Keratinocyte (primary cell): Measurements from ENCODE around the gene ASCC3. TPM values are rescaled to one million over a fixed set of nuclear protein-coding genes. Genes with fewer than 3 reads are reported as not detected.

ENCODE experiments used
- DNase-seq: peaks from one replicate; pipeline ENCODE4 v3.0.0-alpha.2; 2011; ENCODE audit warnings: low read depth, missing footprints, low spot score
- FAIRE-seq: peaks from 2 replicates; lab custom pipeline; 2011; peaks lifted over from hg19 to GRCh38; lab: Jason Lieb, UNC
- H2AFZ ChIP-seq: 2 replicates; pipeline ENCODE4 v1.6.0; 2012; ENCODE audit warnings: low read length, control low read depth, inconsistent platforms; ENCODE audit not compliant: control insufficient read depth
- H3K27ac ChIP-seq: 2 replicates; pipeline ENCODE4 v1.5.1; 2011; ENCODE audit warnings: low read length; ENCODE audit not compliant: control insufficient read depth, insufficient read depth
- H3K27me3 ChIP-seq: 3 replicates; pipeline ENCODE4 v1.6.0; 2011; ENCODE audit warnings: low read length; ENCODE audit not compliant: control insufficient read depth, insufficient read depth; ENCODE audit errors: extremely low read depth
- H3K36me3 ChIP-seq, 2 experiments: 2 replicates in 1 of 2; 3 replicates in 1 of 2; pipeline ENCODE4 v1.5.1; 2011; ENCODE audit warnings: low read length in 2 of 2, mild to moderate bottlenecking in 1 of 2; ENCODE audit not compliant: control insufficient read depth in 2 of 2, insufficient read depth in 2 of 2; ENCODE audit errors: extremely low read depth in 1 of 2
- H3K4me1 ChIP-seq: 3 replicates; pipeline ENCODE4 v1.5.1; 2011; ENCODE audit warnings: low read length; ENCODE audit not compliant: control insufficient read depth, insufficient read depth; ENCODE audit errors: extremely low read depth
- H3K4me2 ChIP-seq: 3 replicates; pipeline ENCODE4 v1.6.0; 2011; ENCODE audit warnings: low read depth, low read length; ENCODE audit not compliant: control insufficient read depth, insufficient read depth; ENCODE audit errors: extremely low read depth
- H3K4me3 ChIP-seq, 3 experiments: fragments of 200-600 bp in 1 of 3; sonication (generic) in 1 of 3; 2 replicates in 2 of 3; 3 replicates in 1 of 3; pipeline ENCODE4 v1.5.1; 2011 to 2016; ENCODE audit warnings: low read length in 3 of 3, mild to moderate bottlenecking in 3 of 3, control low read depth in 2 of 3, inconsistent platforms in 1 of 3, low read depth in 1 of 3, mixed read lengths in 1 of 3, mixed run types in 1 of 3, moderate library complexity in 1 of 3; ENCODE audit not compliant: control insufficient read depth in 2 of 3, insufficient read depth in 2 of 3; ENCODE audit errors: extremely low read depth in 1 of 3
- H3K79me2 ChIP-seq: 2 replicates; pipeline ENCODE4 v1.6.0; 2012; ENCODE audit warnings: low read length; ENCODE audit not compliant: control insufficient read depth, insufficient read depth
- H3K9ac ChIP-seq: 3 replicates; pipeline ENCODE4 v1.6.0; 2011; ENCODE audit warnings: low read length; ENCODE audit not compliant: control insufficient read depth, insufficient read depth; ENCODE audit errors: extremely low read depth
- H3K9me1 ChIP-seq: 3 replicates; pipeline ENCODE4 v1.6.0; 2011; ENCODE audit warnings: low read length; ENCODE audit not compliant: control insufficient read depth, insufficient read depth; ENCODE audit errors: extremely low read depth
- H3K9me3 ChIP-seq: 2 replicates; pipeline ENCODE4 v1.5.1; 2012; ENCODE audit warnings: low read depth, low read length; ENCODE audit not compliant: control insufficient read depth
- H4K20me1 ChIP-seq: 3 replicates; pipeline ENCODE4 v1.6.0; 2011; ENCODE audit warnings: low read length; ENCODE audit not compliant: control insufficient read depth, insufficient read depth; ENCODE audit errors: extremely low read depth
- EZH2 ChIP-seq: IDR thresholded peaks from one replicate; pipeline ENCODE4 v1.6.1; 2012; ENCODE audit warnings: inconsistent platforms, mild to moderate bottlenecking, low read length, moderate library complexity
- dilution Hi-C: fragments of 300-500 bp; cut with MboI; formaldehyde crosslinking; loops from one replicate; pipeline ENCODE4 v1.7.0; 2020; ENCODE audit warnings: low sequenced_read_pairs; ENCODE audit not compliant: extremely low pct_ligation_motif_present
- polyA plus RNA-seq, 5 experiments: library from polyadenylated mRNA; depleted of rRNA in 3 of 5; stranded (reverse) in 3 of 5; stranded (forward) in 1 of 5; unstranded in 1 of 5; fragments of >200 nt; gene quantifications; 1 replicate in 1 of 5; 2 replicates in 3 of 5; 3 replicates in 1 of 5; pipeline versions ENCODE4 v1.2.1 to v1.2.3, GENCODE V29; 2011 to 2012; ENCODE audit warnings: missing spikeins in 2 of 5, low read depth in 1 of 5, low replicate concordance in 1 of 5
- TF ChIP-seq, protein P1 (sequence below), 3 experiments: IDR thresholded peaks in 1 of 3; conservative IDR thresholded peaks in 1 of 3; optimal IDR thresholded peaks in 1 of 3; 2 replicates in 2 of 3; 3 replicates in 1 of 3; pipeline versions ENCODE3 to v1.5.1; 2011; ENCODE audit warnings: low read length in 3 of 3, mild to moderate bottlenecking in 3 of 3, moderate library complexity in 2 of 3, control low read depth in 1 of 3, inconsistent platforms in 1 of 3; ENCODE audit not compliant: insufficient read depth in 2 of 3; ENCODE audit errors: extremely low read depth in 1 of 3

The ASCC3 gene
- polyA plus RNA-seq, 1 donor (not counting 4 experiments of a cell fraction or from before 2014, with no cell fraction given), result 58.6 TPM

- no peak overlapping the region for H3K9ac ChIP-seq
- no peak overlapping the region for H2AFZ ChIP-seq
- H3K36me3 ChIP-seq, result no peaks in the 10 kb centered on the region
- H3K79me2 ChIP-seq, result no peaks in the 10 kb centered on the region
- TF ChIP-seq EZH2, result no peak
- TF ChIP-seq, protein P1, sequence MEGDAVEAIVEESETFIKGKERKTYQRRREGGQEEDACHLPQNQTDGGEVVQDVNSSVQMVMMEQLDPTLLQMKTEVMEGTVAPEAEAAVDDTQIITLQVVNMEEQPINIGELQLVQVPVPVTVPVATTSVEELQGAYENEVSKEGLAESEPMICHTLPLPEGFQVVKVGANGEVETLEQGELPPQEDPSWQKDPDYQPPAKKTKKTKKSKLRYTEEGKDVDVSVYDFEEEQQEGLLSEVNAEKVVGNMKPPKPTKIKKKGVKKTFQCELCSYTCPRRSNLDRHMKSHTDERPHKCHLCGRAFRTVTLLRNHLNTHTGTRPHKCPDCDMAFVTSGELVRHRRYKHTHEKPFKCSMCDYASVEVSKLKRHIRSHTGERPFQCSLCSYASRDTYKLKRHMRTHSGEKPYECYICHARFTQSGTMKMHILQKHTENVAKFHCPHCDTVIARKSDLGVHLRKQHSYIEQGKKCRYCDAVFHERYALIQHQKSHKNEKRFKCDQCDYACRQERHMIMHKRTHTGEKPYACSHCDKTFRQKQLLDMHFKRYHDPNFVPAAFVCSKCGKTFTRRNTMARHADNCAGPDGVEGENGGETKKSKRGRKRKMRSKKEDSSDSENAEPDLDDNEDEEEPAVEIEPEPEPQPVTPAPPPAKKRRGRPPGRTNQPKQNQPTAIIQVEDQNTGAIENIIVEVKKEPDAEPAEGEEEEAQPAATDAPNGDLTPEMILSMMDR (optimal IDR thresholded peaks at IDR 0.05 in 1 of 3, IDR thresholded peaks at IDR 0.05 in 1 of 3, conservative IDR thresholded peaks at IDR 0.05 in 1 of 3; ENCODE audit: extremely low read depth in 1 of 3, insufficient read depth in 2 of 3, low read length in 3 of 3), result no peak
- no peak overlapping the region for H3K4me2 ChIP-seq
- H3K4me1 ChIP-seq, result no peaks in the 10 kb centered on the region
- FAIRE-seq (no peak), DNase-seq (no peak)
- H3K4me3 ChIP-seq, result no peak overlapping the region
- no peak overlapping the region for H3K27ac ChIP-seq
- dilution Hi-C loops, result no loop called here
- no peaks in the 10 kb centered on the region for H3K27me3 ChIP-seq
- H3K9me1 ChIP-seq, result no peaks in the 10 kb centered on the region
- H3K9me3 ChIP-seq, result no peaks in the 10 kb centered on the region
- no peaks in the 10 kb centered on the region for H4K20me1 ChIP-seq
Measured at GRCh38 chr6:100685747-100686146, 195.4 kb downstream of the ASCC3 start.

- no peaks in the 10 kb centered on the region for H3K9me1 ChIP-seq
- no peak overlapping the region for H3K27ac ChIP-seq
- H3K4me1 ChIP-seq, result no peaks in the 10 kb centered on the region
- H3K36me3 ChIP-seq, result no peaks in the 10 kb centered on the region
- no peak overlapping the region for H2AFZ ChIP-seq
- H4K20me1 ChIP-seq, result no peaks in the 10 kb centered on the region
- H3K4me2 ChIP-seq, result no peak overlapping the region
- DNase-seq (no peak), FAIRE-seq (no peak)
- dilution Hi-C loops, result no loop called here
- H3K9ac ChIP-seq, result no peak overlapping the region
- no peak overlapping the region for H3K4me3 ChIP-seq
- TF ChIP-seq, protein P1 (optimal IDR thresholded peaks at IDR 0.05 in 1 of 3, IDR thresholded peaks at IDR 0.05 in 1 of 3, conservative IDR thresholded peaks at IDR 0.05 in 1 of 3; ENCODE audit: extremely low read depth in 1 of 3, insufficient read depth in 2 of 3, low read length in 3 of 3), result no peak
- TF ChIP-seq EZH2, result no peak
- no peaks in the 10 kb centered on the region for H3K27me3 ChIP-seq
- no peaks in the 10 kb centered on the region for H3K9me3 ChIP-seq
- H3K79me2 ChIP-seq, result no peaks in the 10 kb centered on the region
Measured at GRCh38 chr6:100680163-100680562, 201.0 kb downstream of the ASCC3 start.
